ENCODE data around the gene CACNA1C. TPM values are rescaled to one million over a fixed set of nuclear protein-coding genes. Genes with fewer than 3 reads are reported as not detected.

CACNA1C gene
- total and polyA plus RNA-seq, 2 of the 4 experiments (the other 2 are of a cell fraction): 1.6 to 2.6 TPM

DNA sequence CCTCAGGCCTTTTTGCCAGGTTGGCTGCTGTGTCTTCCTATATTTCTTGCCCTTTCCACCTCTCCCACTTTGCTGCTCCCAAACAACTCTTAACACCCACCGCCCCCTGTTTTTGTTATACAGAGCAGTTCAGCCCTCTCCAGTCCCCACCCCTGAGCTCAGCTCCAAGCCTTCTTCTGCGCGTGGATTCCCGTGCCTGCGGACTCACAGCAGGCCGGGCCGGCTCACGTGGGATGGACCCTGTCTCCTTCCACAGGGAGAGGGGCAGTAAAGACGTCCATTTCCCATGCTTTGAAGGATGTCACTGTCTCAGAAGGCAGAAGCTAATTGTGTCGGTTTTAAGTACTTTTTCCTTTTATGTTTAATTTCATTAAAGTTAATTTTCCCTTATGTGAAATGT, 139.4 kb downstream of the CACNA1C start:
- BruUV-seq (replicated peaks): no TSS peak
- H2AK5ac ChIP-seq (ENCODE audit: low read depth, low read length): no peak overlapping the region

More for the DNA sequence above, 139.4 kb downstream of the CACNA1C start:
- H4K91ac ChIP-seq (ENCODE audit: insufficient read depth, low read depth, low read length): no peak overlapping the region
- intact Hi-C loops (cut with micrococcal nuclease) (no loop called here), in situ Hi-C loops (cut with MboI; ENCODE audit: low sequenced_read_pairs) (no loop called here), dilution Hi-C loops (cut with HindIII; ENCODE audit: low sequenced_read_pairs, unreplicated experiment) (no loop called here)
- H4K5ac ChIP-seq (ENCODE audit: low read depth, low read length): no peak overlapping the region
- no peak overlapping the region for H3K27ac ChIP-seq (ENCODE audit: insufficient read depth, low read length)
- H3K4me1 ChIP-seq (ENCODE audit: control insufficient read depth, insufficient read depth, low read length): peaks cover 8% of the 10 kb centered on the region
- H2BK5ac ChIP-seq (ENCODE audit: low read depth, low read length, poor library complexity, severe bottlenecking): no peak overlapping the region
- no peak overlapping the region for H3K9ac ChIP-seq (ENCODE audit: low read depth, low read length)
- no peak for DNase-seq
- no peaks in the 10 kb centered on the region for H4K20me1 ChIP-seq (ENCODE audit: insufficient read depth, low read length)
- no peak overlapping the region for H2BK120ac ChIP-seq (ENCODE audit: low read depth, low read length)
- ChIA-PET CTCF (no interaction called here), POLR2A (ENCODE audit: unreplicated experiment) (interaction anchor here (0.6 kb wide), 1 partner anchor 10 kb away, joined by 3 read pairs; no protein-coding TSS in a partner anchor)
- H2BK15ac ChIP-seq (ENCODE audit: low read depth, low read length): no peak overlapping the region
- 60% methylated on average over 1 of the region's 10 CpGs; no CpG with 5 or more reads in 1 of the 2 experiments for WGBS, 2 experiments (ENCODE audit: extremely low coverage in 2 of 2, insufficient read length in 1 of 2)
- no peak overlapping the region for H4K8ac ChIP-seq (ENCODE audit: low read depth in 2 of 2, low read length in 2 of 2)
- no peak overlapping the region for H3K4me3 ChIP-seq (ENCODE audit: insufficient read depth, low read depth, low read length)
- H3K18ac ChIP-seq (ENCODE audit: low read depth, low read length): no peak overlapping the region; the same call in 1 of the 2 replicates
- peaks cover 4% of the 10 kb centered on the region; the same call in 1 of the 2 replicates for H3K36me3 ChIP-seq (ENCODE audit: control insufficient read depth, insufficient read depth, low read length)
- no peak for ATAC-seq (ENCODE audit: low read depth)
- peaks cover 23% of the 10 kb centered on the region for H3K9me1 ChIP-seq (ENCODE audit: insufficient read depth, low read length)
- no peak overlapping the region for H3K23ac ChIP-seq (ENCODE audit: low read depth, low read length)
- no peak overlapping the region for H3K4me2 ChIP-seq (ENCODE audit: low read depth, low read length)
- H3K56ac ChIP-seq (ENCODE audit: extremely low read depth, insufficient read depth, low read length): no peak overlapping the region
- no peaks in the 10 kb centered on the region for H3K27me3 ChIP-seq (ENCODE audit: control insufficient read depth, insufficient read depth, low read length)
- TF ChIP-seq MXI1 (IDR thresholded peaks at IDR 0.05; ENCODE audit: borderline replicate concordance, low read depth, low read length) (no peak), CHD1 (IDR thresholded peaks at IDR 0.05; ENCODE audit: low read depth, low read length) (no peak), CEBPB (IDR thresholded peaks at IDR 0.05; ENCODE audit: low read depth, low read length) (no peak), BHLHE40 (IDR thresholded peaks at IDR 0.05; ENCODE audit: low read depth, low read length) (no peak), RAD21 (IDR thresholded peaks at IDR 0.05; ENCODE audit: low read length) (no peak), FOS (IDR thresholded peaks at IDR 0.05; ENCODE audit: low read depth, low read length) (no peak)
- TF ChIP-seq, protein P1, sequence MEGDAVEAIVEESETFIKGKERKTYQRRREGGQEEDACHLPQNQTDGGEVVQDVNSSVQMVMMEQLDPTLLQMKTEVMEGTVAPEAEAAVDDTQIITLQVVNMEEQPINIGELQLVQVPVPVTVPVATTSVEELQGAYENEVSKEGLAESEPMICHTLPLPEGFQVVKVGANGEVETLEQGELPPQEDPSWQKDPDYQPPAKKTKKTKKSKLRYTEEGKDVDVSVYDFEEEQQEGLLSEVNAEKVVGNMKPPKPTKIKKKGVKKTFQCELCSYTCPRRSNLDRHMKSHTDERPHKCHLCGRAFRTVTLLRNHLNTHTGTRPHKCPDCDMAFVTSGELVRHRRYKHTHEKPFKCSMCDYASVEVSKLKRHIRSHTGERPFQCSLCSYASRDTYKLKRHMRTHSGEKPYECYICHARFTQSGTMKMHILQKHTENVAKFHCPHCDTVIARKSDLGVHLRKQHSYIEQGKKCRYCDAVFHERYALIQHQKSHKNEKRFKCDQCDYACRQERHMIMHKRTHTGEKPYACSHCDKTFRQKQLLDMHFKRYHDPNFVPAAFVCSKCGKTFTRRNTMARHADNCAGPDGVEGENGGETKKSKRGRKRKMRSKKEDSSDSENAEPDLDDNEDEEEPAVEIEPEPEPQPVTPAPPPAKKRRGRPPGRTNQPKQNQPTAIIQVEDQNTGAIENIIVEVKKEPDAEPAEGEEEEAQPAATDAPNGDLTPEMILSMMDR (conservative IDR thresholded peaks at IDR 0.05; ENCODE audit: low read depth, low read length): no peak
- TF ChIP-seq, protein P2, sequence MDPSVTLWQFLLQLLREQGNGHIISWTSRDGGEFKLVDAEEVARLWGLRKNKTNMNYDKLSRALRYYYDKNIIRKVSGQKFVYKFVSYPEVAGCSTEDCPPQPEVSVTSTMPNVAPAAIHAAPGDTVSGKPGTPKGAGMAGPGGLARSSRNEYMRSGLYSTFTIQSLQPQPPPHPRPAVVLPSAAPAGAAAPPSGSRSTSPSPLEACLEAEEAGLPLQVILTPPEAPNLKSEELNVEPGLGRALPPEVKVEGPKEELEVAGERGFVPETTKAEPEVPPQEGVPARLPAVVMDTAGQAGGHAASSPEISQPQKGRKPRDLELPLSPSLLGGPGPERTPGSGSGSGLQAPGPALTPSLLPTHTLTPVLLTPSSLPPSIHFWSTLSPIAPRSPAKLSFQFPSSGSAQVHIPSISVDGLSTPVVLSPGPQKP (IDR thresholded peaks at IDR 0.05; ENCODE audit: borderline replicate concordance, low read depth, low read length): no peak
- H3K4ac ChIP-seq (ENCODE audit: low read depth, low read length): no peak overlapping the region
- no peak overlapping the region for H3K14ac ChIP-seq (replicated peaks; ENCODE audit: low read depth, low read length)
- H2AK9ac ChIP-seq (replicated peaks; ENCODE audit: low read depth, low read length, poor library complexity): no peak overlapping the region
- no peak overlapping the region for H2AFZ ChIP-seq (replicated peaks; ENCODE audit: low read length, poor library complexity)
- peaks cover 0 to 6% of the 10 kb centered on the region in 2 experiments; a peak in 1 of 4 replicates for H3K79me1 ChIP-seq (ENCODE audit: low read depth in 1 of 2, low read length in 2 of 2)
- H3K9me3 ChIP-seq (ENCODE audit: control insufficient read depth, insufficient read depth, low read length): no peaks in the 10 kb centered on the region
- no peak overlapping the region for H2BK20ac ChIP-seq (ENCODE audit: low read depth, low read length)

Data from IMR-90 (cell line).